22Rv1 (cell line): ENCODE results near the gene PRCC.

Experiments used
- H3K27ac ChIP-seq: fragments of 450-650 bp; 2 replicates; pipeline ENCODE4 v1.5.1; 2017
- CTCF ChIP-seq: fragments of 450-650 bp; IDR thresholded peaks from 2 replicates; pipeline ENCODE4 v1.5.1; 2017; ENCODE audit warnings: mild to moderate bottlenecking
- ZFX ChIP-seq: fragments of 450-650 bp; IDR thresholded peaks from 2 replicates; pipeline ENCODE4 v1.6.1; 2017; ENCODE audit warnings: antibody characterized with exemption, borderline replicate concordance

The PRCC gene

GRCh38 chr1:156802421-156802935 is 35.1 kb downstream of the PRCC start:
- H3K27ac ChIP-seq = no peak overlapping the region
- no peak for TF ChIP-seq CTCF
- TF ChIP-seq ZFX = no peak

- H3K27ac ChIP-seq = no peak overlapping the region
- TF ChIP-seq CTCF (no peak), ZFX (no peak)
Measured at GRCh38 chr1:156803086-156803851, 35.9 kb downstream of the PRCC start.

GRCh38 chr1:156804026-156804425 is 36.7 kb downstream of the PRCC start:
- no peak overlapping the region for H3K27ac ChIP-seq
- TF ChIP-seq CTCF (no peak), ZFX (no peak)

GRCh38 chr1:156804572-156805243 is 37.4 kb downstream of the PRCC start:
- H3K27ac ChIP-seq = no peak overlapping the region
- TF ChIP-seq CTCF (no peak), ZFX (no peak)

GRCh38 chr1:156805766-156806511 is 38.6 kb downstream of the PRCC start:
- H3K27ac ChIP-seq = no peak overlapping the region
- TF ChIP-seq ZFX (no peak), CTCF (no peak)

GRCh38 chr1:156806512-156807440 is 39.4 kb downstream of the PRCC start:
- H3K27ac ChIP-seq = no peak overlapping the region
- TF ChIP-seq ZFX (no peak), CTCF (no peak)
